ENCODE data around the gene SMIM14.

The SMIM14 gene

GRCh38 chr4:39497909-39498726 lies 140.5 kb downstream of the SMIM14 start:
- no peak for DNase-seq (ENCODE audit: low read depth)
